ENCODE results near the gene STAG1. TPM values are rescaled to one million over a fixed set of nuclear protein-coding genes. Genes with fewer than 3 reads are reported as not detected.
"Not testable (repeated sequence)": the region's sequence is repeated elsewhere in the genome, so short reads cannot be mapped to it uniquely, and the experiment has no call there.

STAG1 gene
- total and polyA plus RNA-seq, 9 donors, result 18.7 to 66.3 (median 55.8) TPM

DNA sequence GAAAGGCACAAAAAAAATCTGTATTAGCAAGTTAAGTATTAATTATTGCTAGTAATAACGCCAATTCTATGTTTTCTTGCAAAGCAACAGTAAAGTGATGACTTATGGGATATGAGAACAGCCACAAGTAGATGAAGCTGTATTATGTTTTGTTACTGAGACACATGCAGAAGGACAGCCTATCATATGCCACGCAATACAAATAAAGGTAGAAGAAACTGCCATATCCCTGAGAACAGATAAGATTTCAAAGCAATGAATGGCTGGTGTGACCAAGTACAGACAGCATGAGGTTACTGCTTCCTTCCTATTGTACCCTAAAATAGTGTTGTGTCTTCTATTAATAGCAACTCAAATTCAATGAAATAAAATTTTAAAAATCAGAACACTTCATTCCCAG is 26.7 kb downstream of the STAG1 start:
- no peak for DNase-seq
- Histone ChIP-seq H3K27ac (no peak overlapping the region), H3K4me1 (ENCODE audit: insufficient read depth) (peaks cover 10% of the 10 kb centered on the region), H3K4me3 (no peak overlapping the region), H3K36me3 (no peaks in the 10 kb centered on the region), H3K27me3 (no peaks in the 10 kb centered on the region), H3K9me3 (no peaks in the 10 kb centered on the region)
- intact Hi-C loops (cut with DNase I), result no loop called here
- WGBS, 3 donors, result 72 to 82% (median 77%) methylated on average over 2 of the region's 2 CpGs
- TF ChIP-seq EP300 (IDR thresholded peaks at IDR 0.05), result no peak
- no peak for TF ChIP-seq POLR2A (IDR thresholded peaks at IDR 0.05)
- TF ChIP-seq, protein P1, sequence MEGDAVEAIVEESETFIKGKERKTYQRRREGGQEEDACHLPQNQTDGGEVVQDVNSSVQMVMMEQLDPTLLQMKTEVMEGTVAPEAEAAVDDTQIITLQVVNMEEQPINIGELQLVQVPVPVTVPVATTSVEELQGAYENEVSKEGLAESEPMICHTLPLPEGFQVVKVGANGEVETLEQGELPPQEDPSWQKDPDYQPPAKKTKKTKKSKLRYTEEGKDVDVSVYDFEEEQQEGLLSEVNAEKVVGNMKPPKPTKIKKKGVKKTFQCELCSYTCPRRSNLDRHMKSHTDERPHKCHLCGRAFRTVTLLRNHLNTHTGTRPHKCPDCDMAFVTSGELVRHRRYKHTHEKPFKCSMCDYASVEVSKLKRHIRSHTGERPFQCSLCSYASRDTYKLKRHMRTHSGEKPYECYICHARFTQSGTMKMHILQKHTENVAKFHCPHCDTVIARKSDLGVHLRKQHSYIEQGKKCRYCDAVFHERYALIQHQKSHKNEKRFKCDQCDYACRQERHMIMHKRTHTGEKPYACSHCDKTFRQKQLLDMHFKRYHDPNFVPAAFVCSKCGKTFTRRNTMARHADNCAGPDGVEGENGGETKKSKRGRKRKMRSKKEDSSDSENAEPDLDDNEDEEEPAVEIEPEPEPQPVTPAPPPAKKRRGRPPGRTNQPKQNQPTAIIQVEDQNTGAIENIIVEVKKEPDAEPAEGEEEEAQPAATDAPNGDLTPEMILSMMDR (IDR thresholded peaks at IDR 0.05), result no peak

GRCh38 chr3:136722916-136723315 is 29.3 kb downstream of the STAG1 start:
- H3K4me1 ChIP-seq (ENCODE audit: insufficient read depth); H3K9me3 ChIP-seq; H3K4me3 ChIP-seq; H3K27ac ChIP-seq; intact Hi-C loops (cut with DNase I); DNase-seq; H3K36me3 ChIP-seq; H3K27me3 ChIP-seq: not testable (repeated sequence)
- 95 to 99% (median 98%) methylated on average over 10 to 23 of the region's 27 CpGs for WGBS, 3 donors

DNA sequence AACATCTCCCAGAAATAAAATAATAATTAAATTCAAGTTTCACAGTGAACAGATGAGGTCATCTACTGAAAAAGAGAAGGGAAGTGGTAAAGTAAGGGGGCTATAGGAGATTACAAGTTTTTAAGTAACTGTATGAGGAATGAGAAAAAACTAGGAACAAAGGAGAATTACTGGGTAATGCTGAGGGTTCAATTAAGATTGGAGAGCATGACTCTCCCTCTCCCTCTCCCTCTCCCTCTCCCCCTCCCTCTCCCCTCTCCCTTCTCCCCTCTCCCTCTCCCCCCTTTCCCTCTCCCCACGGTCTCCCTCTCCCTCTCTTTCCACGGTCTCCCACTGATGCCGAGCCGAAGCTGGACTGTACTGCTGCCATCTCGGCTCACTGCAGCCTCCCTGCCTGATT is 29.8 kb downstream of the STAG1 start:
- H3K36me3 ChIP-seq; H3K4me1 ChIP-seq (ENCODE audit: insufficient read depth); H3K27ac ChIP-seq; H3K9me3 ChIP-seq; H3K4me3 ChIP-seq; H3K27me3 ChIP-seq; intact Hi-C loops (cut with DNase I); DNase-seq: not testable (repeated sequence)
- 94 to 96% methylated on average over 5 of the region's 5 CpGs; no CpG with 5 or more reads in 1 of the 3 donors for WGBS, 3 donors

DNA sequence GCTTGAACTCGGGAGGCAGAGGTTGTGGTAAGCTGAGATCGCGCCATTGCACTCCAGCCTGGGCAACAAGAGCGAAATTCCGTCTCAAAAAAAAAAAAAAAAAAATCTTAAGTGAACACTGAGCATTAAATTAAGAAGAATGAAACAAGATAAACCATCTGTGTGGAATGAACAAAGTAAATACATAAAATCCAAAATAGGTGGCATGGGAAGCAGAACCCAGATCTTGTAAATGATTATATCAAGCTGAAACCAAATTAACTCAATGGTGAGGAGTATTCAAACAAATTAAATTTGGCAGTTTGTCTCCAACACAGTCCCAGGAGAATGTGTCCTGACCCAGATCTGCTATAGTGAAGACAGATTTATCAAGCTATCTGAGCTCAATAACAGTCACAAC is 32.1 kb downstream of the STAG1 start:
- Histone ChIP-seq H3K4me3 (no peak overlapping the region), H3K36me3 (no peaks in the 10 kb centered on the region), H3K27me3 (no peaks in the 10 kb centered on the region), H3K4me1 (ENCODE audit: insufficient read depth) (peaks cover 3% of the 10 kb centered on the region), H3K9me3 (no peaks in the 10 kb centered on the region), H3K27ac (no peak overlapping the region)
- no peak for TF ChIP-seq POLR2A (IDR thresholded peaks at IDR 0.05)
- TF ChIP-seq EP300 (IDR thresholded peaks at IDR 0.05), result no peak
- TF ChIP-seq, protein P1 (IDR thresholded peaks at IDR 0.05), result no peak
- intact Hi-C loops (cut with DNase I), result no loop called here
- WGBS, 3 donors, result 96 to 98% (median 97%) methylated on average over 5 of the region's 5 CpGs
- no peak for DNase-seq

DNA sequence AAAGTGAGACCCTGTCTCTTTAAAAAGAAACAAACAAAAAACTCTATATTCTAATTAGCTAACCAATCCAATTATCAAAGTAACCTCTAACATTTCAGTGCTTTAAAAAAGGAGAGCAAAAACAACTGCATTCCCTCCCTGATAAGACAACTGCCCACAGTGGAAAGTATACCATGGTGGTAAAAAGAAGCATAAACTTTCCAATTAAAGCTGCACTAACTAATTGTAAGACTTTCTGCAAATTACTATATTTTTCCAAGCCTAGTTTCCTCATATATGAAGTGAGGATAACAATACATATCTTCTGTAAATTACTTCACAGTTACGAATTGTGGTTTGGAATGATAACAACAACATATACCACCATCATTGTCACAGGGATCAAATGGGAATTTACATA is 35.5 kb downstream of the STAG1 start:
- H3K36me3 ChIP-seq, result no peaks in the 10 kb centered on the region
- DNase-seq, result no peak
- 61 to 66% (median 65%) methylated on average over 1 of the region's 1 CpG for WGBS, 3 donors
- H3K27ac ChIP-seq, result no peak overlapping the region
- TF ChIP-seq POLR2A (IDR thresholded peaks at IDR 0.05), result no peak
- TF ChIP-seq, protein P1 (IDR thresholded peaks at IDR 0.05), result no peak
- no peak for TF ChIP-seq EP300 (IDR thresholded peaks at IDR 0.05)
- intact Hi-C loops (cut with DNase I), result no loop called here
- peaks cover 6% of the 10 kb centered on the region for H3K4me1 ChIP-seq (ENCODE audit: insufficient read depth)
- no peak overlapping the region for H3K4me3 ChIP-seq
- H3K9me3 ChIP-seq, result no peaks in the 10 kb centered on the region
- no peaks in the 10 kb centered on the region for H3K27me3 ChIP-seq

- intact Hi-C loops (cut with DNase I), result no loop called here
- no peak overlapping the region for H3K27ac ChIP-seq
- WGBS, 3 donors, result 95 to 97% (median 96%) methylated on average over 6 of the region's 6 CpGs
- TF ChIP-seq, protein P1 (IDR thresholded peaks at IDR 0.05), result no peak
- no peak for TF ChIP-seq POLR2A (IDR thresholded peaks at IDR 0.05)
- no peak for TF ChIP-seq EP300 (IDR thresholded peaks at IDR 0.05)
- no peaks in the 10 kb centered on the region for H3K27me3 ChIP-seq
- DNase-seq, result no peak
- peaks cover 9% of the 10 kb centered on the region for H3K4me1 ChIP-seq (ENCODE audit: insufficient read depth)
- no peak overlapping the region for H3K4me3 ChIP-seq
- no peaks in the 10 kb centered on the region for H3K36me3 ChIP-seq
- no peaks in the 10 kb centered on the region for H3K9me3 ChIP-seq
These were observed 38.2 kb downstream of the STAG1 start for GRCh38 chr3:136714020-136714419.
